WERI-Rb-1 (cell line): Measurements from ENCODE around the gene POU3F3.

ENCODE experiments used
- DNase-seq: peaks from one replicate; pipeline ENCODE4 v3.0.0-alpha.2; 2020
- H3K27ac ChIP-seq: fragments of 250-450 bp; sonication (Bioruptor Pico); 2 replicates; pipeline ENCODE4 v1.5.1; 2020; ENCODE audit warnings: mild to moderate bottlenecking, moderate library complexity
- H3K27me3 ChIP-seq: fragments of 250-450 bp; sonication (Bioruptor Pico); 2 replicates; pipeline ENCODE4 v1.5.1; 2021; ENCODE audit warnings: mild to moderate bottlenecking, low read depth, moderate library complexity; ENCODE audit not compliant: insufficient read depth, severe bottlenecking
- H3K36me3 ChIP-seq: fragments of 250-450 bp; sonication (Bioruptor Pico); 2 replicates; pipeline ENCODE4 v1.5.1; 2020; ENCODE audit warnings: mild to moderate bottlenecking, moderate library complexity
- H3K4me3 ChIP-seq: 2 replicates; pipeline ENCODE4 v1.5.1; 2011; ENCODE audit warnings: low read depth, mild to moderate bottlenecking, control low read depth, low read length
- H3K9me3 ChIP-seq: fragments of 250-450 bp; sonication (Bioruptor Pico); 2 replicates; pipeline ENCODE4 v1.5.1; 2021; ENCODE audit warnings: mild to moderate bottlenecking, moderate library complexity; ENCODE audit not compliant: severe bottlenecking
- TF ChIP-seq, protein P1 (sequence below): IDR thresholded peaks from 2 replicates; pipeline ENCODE4 v1.5.1; 2011; ENCODE audit warnings: low read depth, mild to moderate bottlenecking, control low read depth, inconsistent platforms, low read length

POU3F3 gene

DNA sequence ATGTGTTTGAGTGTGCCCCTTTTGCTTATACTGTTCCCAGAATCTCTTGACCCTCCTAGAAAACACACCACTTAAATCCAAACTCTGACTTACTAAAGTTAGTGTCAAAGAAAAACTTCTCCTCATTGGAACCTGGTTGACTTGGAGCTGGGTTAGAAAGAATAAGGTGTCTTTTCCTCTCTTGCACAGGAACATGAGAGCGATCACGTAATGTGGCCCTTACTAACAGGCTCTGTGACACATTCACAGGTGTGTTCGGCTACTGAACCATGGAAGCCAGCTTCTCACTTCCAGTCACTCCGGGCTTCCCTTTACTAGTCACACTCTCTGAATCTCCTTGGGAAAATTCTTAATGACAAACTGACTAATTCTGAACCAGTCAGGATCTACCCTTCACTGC is 5.4 kb upstream of the POU3F3 start:
- Histone ChIP-seq H3K36me3 (no peaks in the 10 kb centered on the region), H3K27me3 (peaks cover 92% of the 10 kb centered on the region), H3K9me3 (peaks cover 8% of the 10 kb centered on the region), H3K27ac (no peak overlapping the region), H3K4me3 (no peak overlapping the region)
- DNase-seq = no peak
- TF ChIP-seq, protein P1, sequence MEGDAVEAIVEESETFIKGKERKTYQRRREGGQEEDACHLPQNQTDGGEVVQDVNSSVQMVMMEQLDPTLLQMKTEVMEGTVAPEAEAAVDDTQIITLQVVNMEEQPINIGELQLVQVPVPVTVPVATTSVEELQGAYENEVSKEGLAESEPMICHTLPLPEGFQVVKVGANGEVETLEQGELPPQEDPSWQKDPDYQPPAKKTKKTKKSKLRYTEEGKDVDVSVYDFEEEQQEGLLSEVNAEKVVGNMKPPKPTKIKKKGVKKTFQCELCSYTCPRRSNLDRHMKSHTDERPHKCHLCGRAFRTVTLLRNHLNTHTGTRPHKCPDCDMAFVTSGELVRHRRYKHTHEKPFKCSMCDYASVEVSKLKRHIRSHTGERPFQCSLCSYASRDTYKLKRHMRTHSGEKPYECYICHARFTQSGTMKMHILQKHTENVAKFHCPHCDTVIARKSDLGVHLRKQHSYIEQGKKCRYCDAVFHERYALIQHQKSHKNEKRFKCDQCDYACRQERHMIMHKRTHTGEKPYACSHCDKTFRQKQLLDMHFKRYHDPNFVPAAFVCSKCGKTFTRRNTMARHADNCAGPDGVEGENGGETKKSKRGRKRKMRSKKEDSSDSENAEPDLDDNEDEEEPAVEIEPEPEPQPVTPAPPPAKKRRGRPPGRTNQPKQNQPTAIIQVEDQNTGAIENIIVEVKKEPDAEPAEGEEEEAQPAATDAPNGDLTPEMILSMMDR = no peak

DNA sequence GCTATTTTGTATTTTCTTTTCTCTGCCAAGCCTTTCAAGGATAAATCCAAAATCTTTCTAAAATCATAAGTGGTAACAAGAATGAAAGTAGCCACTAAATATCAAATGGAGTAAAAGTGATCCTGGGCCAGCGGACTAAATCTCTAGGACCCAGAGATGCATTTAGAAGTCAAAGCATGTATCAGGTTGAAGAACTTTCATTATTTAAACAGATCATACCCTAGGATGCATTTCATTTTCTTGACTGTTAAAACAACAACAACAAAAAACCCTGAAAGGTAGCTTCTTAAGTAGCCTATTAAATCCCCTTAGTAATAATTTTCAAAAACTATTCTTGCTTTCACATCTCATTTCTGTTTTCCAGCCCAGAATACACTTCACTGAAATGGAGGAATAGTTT is 4.8 kb upstream of the POU3F3 start:
- no peak for DNase-seq
- no peaks in the 10 kb centered on the region for H3K36me3 ChIP-seq
- H3K4me3 ChIP-seq = no peak overlapping the region
- TF ChIP-seq, protein P1 = no peak
- H3K27me3 ChIP-seq = peaks cover 89% of the 10 kb centered on the region
- H3K9me3 ChIP-seq = peaks cover 7% of the 10 kb centered on the region
- H3K27ac ChIP-seq = no peak overlapping the region

DNA sequence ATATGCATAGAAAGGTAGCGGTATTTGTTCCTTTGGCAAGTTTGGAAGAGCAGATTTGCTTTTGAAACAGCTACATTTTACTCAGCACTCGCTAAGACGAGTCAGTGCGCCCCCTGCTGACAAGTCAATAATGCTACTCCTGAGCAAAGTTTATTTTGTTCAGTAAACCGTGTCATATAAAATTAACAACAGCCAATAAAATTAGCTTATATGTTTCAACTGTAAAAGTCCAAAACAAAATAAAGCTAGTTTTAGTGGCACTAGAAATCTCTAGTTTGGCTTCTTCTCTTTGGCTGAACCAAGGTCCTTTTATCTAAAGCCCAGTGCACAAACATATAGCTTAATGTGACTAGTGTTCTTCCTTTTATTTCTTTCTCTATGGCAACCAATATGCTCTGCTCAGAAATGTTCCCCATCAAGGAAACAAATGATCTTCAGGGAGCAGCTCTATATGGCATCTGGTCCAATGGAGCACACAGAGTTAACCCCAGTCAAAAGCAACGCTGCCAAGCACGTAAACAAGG is 4.2 kb upstream of the POU3F3 start:
- H3K4me3 ChIP-seq = no peak overlapping the region
- TF ChIP-seq, protein P1 = peak; percentile 62
- no peak overlapping the region for H3K27ac ChIP-seq
- H3K36me3 ChIP-seq = no peaks in the 10 kb centered on the region
- H3K27me3 ChIP-seq = peaks cover 89% of the 10 kb centered on the region
- H3K9me3 ChIP-seq = peaks cover 10% of the 10 kb centered on the region
- peak; percentile 41 for DNase-seq

DNA sequence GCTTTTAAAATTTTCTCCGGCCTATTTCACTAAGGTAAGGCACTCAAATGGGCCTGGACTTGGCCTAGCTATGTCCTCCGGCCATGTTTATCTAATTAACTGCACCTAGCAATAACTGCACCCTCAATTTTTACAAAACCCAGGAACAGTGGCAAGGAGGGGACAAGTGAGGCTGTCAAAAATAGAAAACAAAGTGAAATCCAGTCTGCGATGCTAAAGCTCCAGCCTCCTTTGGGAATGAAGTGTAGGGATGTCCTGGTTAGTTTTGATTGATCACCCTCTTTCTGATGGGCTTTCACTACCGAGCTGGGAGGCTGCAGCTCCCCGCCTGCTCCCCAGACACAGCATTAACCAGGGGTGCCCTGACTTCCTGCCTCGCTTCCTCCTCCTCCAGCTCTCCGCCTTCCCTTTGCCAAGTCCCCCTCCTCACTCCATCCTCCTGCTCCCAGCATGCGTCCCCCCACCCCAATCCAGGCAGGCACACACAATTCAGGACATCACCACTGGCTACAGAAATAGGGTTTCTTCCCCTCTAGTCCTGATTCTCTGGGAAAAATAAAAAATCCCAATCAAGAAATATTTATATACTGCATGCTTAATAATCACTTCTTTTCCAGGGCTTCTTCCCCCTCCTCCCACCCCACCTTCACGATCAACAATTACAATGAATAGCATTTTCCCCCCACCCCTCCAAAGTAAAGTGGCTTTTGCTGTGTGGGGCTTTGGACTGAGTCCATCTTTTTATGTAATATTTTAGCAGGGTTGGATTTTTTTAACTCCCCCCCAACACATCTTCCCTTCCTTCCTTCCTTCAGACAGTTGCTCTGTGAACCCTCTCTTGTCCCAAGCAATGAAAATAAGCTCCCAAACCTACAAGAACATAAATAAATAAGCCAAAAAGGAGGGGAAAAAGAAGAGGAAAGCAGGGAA is 3.3 kb upstream of the POU3F3 start:
- H3K9me3 ChIP-seq = peaks cover 12% of the 10 kb centered on the region
- TF ChIP-seq, protein P1 = no peak
- no peak overlapping the region for H3K27ac ChIP-seq
- no peak for DNase-seq
- H3K27me3 ChIP-seq = peaks cover 82% of the 10 kb centered on the region
- H3K4me3 ChIP-seq = no peak overlapping the region
- H3K36me3 ChIP-seq = no peaks in the 10 kb centered on the region

DNA sequence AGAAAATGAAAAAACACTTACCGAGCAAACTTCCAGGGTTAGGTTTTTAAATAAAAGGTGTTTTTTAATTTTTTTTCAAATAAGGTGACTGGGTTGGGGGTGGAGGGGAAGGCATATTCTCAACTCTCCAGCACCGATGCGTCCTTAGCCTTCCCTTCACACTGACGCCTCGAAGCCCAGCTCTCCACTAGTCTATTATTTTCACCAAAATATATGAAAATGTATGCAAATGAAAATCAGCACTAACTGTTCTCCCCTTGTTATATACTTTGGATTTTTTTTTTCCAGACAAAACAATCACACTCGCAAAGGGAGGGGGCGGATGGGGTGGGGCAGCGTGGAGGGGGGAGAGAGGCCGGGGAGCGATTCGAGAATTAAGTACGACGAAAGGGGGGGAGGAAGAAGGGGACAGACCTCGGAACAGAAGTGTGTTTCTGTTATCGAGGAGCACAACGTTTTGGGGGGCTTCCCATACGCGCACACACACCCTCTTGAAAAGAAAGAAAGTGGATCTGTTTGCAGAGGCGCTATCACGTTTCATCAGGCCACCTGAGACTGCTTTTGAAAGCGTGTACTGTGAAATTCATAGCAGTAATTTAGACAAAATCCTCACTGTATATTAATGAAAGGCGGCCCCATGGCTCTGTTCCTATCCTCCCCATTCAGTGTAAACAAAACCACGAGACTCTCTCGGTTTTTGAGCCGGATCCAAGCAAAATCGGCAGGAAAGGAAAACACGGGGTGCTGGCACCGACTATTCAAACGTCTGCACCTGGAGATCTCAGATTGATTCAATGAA is 2.4 kb upstream of the POU3F3 start:
- H3K36me3 ChIP-seq = no peaks in the 10 kb centered on the region
- TF ChIP-seq, protein P1 = no peak
- peaks cover 76% of the 10 kb centered on the region for H3K27me3 ChIP-seq
- no peak overlapping the region for H3K4me3 ChIP-seq
- DNase-seq = no peak
- H3K9me3 ChIP-seq = peaks cover 16% of the 10 kb centered on the region
- H3K27ac ChIP-seq = no peak overlapping the region
